Kidney epithelial cell (primary cell): ENCODE measurements around the gene HOXB4. TPM values are rescaled to one million over a fixed set of nuclear protein-coding genes. Genes with fewer than 3 reads are reported as not detected.

Source experiments
- DNase-seq: peaks from one replicate; pipeline ENCODE4 v3.0.0-alpha.2; 2010; ENCODE audit warnings: low read depth
- H3K27me3 ChIP-seq: 2 replicates; pipeline ENCODE4 v1.6.0; 2011; ENCODE audit warnings: low read length; ENCODE audit not compliant: control insufficient read depth, insufficient read depth
- H3K36me3 ChIP-seq: 2 replicates; pipeline ENCODE4 v1.5.1; 2011; ENCODE audit warnings: low read length; ENCODE audit not compliant: control insufficient read depth, insufficient read depth
- H3K4me3 ChIP-seq: 2 replicates; pipeline ENCODE4 v1.5.1; 2011; ENCODE audit warnings: low read depth, mild to moderate bottlenecking, control low read depth, low read length
- CTCF ChIP-seq: IDR thresholded peaks from 2 replicates; pipeline ENCODE4 v1.5.1; 2011; ENCODE audit warnings: mild to moderate bottlenecking, moderate library complexity, low read length, control low read depth, inconsistent platforms; ENCODE audit not compliant: insufficient read depth, poor library complexity, severe bottlenecking
- total RNA-seq: library from RNA; depleted of rRNA; stranded (reverse); fragments of >200 nt; gene quantifications from 2 replicates; pipeline ENCODE4 v1.2.3, GENCODE V29; 2015

Gene HOXB4
- total RNA-seq, 1 donor from 2014 or later: 3.6 TPM

GRCh38 chr17:48559840-48560817 is 18.0 kb downstream of the HOXB4 start:
- Histone ChIP-seq H3K27me3 (no peaks in the 10 kb centered on the region), H3K36me3 (peaks cover 2% of the 10 kb centered on the region), H3K4me3 (no peak overlapping the region)
- TF ChIP-seq CTCF: no peak
- no peak for DNase-seq

- Histone ChIP-seq H3K36me3 (peaks cover 6% of the 10 kb centered on the region), H3K4me3 (peak overlapping the region; percentile 8), H3K27me3 (no peaks in the 10 kb centered on the region)
- TF ChIP-seq CTCF: no peak
- no peak for DNase-seq
Measured at GRCh38 chr17:48559122-48559839, 18.9 kb downstream of the HOXB4 start.

- H3K4me3 ChIP-seq: peak overlapping the region; percentile 21
- DNase-seq: no peak
- no peak for TF ChIP-seq CTCF
- no peaks in the 10 kb centered on the region for H3K27me3 ChIP-seq
- H3K36me3 ChIP-seq: peaks cover 8% of the 10 kb centered on the region
Measured at GRCh38 chr17:48558831-48559121, 19.4 kb downstream of the HOXB4 start.

- Histone ChIP-seq H3K4me3 (peak overlapping the region; percentile 21), H3K36me3 (peaks cover 8% of the 10 kb centered on the region), H3K27me3 (no peaks in the 10 kb centered on the region)
- DNase-seq: no peak
- TF ChIP-seq CTCF: no peak
Measured at GRCh38 chr17:48558057-48558830, 19.9 kb downstream of the HOXB4 start.

GRCh38 chr17:48556576-48557401 is 21.4 kb downstream of the HOXB4 start:
- no peak for DNase-seq
- peaks cover 6% of the 10 kb centered on the region for H3K36me3 ChIP-seq
- no peak for TF ChIP-seq CTCF
- H3K27me3 ChIP-seq: no peaks in the 10 kb centered on the region
- H3K4me3 ChIP-seq: peak overlapping the region; percentile 8
